ENCODE results near the gene CFAP92.

The CFAP92 gene

DNA sequence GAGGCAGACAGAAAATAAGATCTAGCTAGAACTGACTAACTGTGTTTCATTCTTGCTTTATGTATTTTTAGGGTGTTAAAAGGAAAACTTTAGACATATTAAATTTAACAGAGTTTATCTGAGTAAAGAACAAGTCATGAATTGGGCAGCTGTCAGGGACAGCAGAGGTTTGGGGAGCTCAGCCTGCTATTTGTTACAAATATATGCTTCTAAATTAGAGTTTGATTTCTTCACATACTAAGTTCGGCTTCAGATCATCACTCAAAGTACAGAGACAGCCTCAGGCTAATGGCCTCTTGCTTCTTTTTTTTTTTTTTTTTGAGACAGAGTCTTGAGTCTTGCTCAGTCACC, 29.1 kb upstream of the CFAP92 start:
- no peaks in the 10 kb centered on the region for H3K4me1 ChIP-seq (ENCODE audit: insufficient read depth, low read length)
- no peaks in the 10 kb centered on the region for H3K9me3 ChIP-seq (ENCODE audit: insufficient read depth, low read depth, low read length)
- no peak overlapping the region for H3K4me3 ChIP-seq (ENCODE audit: low read length)
- no peak overlapping the region for H3K27ac ChIP-seq (ENCODE audit: low read length)
- H3K9ac ChIP-seq (ENCODE audit: low read depth, low read length) = no peak overlapping the region
- H3K27me3 ChIP-seq (ENCODE audit: insufficient read depth, low read length) = peaks cover 34% of the 10 kb centered on the region
- no peaks in the 10 kb centered on the region for H3K36me3 ChIP-seq (ENCODE audit: insufficient read depth, low read depth, low read length)

DNA sequence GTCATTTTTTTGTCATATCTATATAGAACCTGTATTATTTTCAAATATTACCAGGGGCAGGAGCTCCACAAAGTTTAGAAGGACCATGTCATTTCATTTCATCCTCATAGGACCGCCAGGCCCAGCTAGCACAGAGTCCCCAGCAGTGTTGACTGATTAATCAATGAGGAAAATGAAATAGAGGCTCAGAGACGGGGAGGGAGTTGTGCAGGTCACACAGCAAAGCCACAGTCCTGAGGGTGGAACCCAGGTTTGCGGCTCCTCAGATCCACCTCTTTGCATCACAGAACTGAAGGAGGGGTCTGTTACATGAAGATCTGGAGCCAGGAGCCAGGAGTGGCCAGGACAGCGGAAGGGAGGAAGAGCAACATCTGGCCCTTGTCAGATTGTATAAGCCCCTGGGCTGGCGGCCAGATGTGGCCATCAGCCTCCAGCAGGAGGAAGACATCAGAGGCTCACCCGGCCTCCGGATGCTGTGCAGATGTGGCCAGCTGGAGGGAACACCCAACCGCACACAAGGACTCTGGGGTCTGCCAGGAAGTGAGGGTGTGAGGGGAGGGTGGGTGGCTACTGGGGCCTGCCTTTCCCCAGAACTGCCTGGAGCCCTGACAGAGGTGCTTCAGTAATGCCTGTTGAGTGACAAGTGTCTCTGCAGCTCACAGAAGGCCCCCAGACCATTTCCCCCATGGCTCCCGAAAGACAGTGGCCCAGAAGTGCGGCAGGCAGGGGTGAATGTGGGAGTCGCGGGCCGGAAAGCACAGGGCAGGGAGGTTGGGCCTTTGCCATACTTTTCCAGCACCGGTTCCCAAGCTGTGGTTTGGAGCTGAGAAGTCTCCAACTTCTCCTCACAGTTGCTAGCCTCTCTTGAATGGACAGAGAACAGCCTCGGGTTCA, 28.5 kb upstream of the CFAP92 start:
- Histone ChIP-seq H3K4me1 (ENCODE audit: insufficient read depth, low read length) (no peaks in the 10 kb centered on the region), H3K36me3 (ENCODE audit: insufficient read depth, low read depth, low read length) (no peaks in the 10 kb centered on the region), H3K9me3 (ENCODE audit: insufficient read depth, low read depth, low read length) (no peaks in the 10 kb centered on the region), H3K27ac (ENCODE audit: low read length) (no peak overlapping the region), H3K9ac (ENCODE audit: low read depth, low read length) (no peak overlapping the region), H3K4me3 (ENCODE audit: low read length) (no peak overlapping the region), H3K27me3 (ENCODE audit: insufficient read depth, low read length) (peaks cover 34% of the 10 kb centered on the region)

DNA sequence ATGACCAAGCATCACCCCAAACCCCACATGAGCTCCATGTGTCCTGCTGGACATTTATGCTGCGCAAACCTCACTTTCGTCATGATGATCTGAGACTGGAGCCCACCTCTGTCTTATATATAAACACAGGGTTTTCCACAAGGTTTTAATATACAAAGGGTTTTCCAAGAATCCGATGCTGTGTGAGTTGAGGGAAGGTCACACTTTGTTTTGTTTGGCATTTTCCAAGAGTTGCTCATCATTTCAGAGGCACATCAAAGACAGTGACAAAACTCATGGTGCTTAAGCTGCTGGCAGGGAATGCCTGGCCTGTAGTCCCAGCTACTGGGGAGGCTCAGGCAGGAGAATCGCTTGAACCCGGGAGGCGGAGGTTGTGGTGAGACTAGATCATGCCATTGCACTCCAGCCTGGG, 27.3 kb upstream of the CFAP92 start:
- no peaks in the 10 kb centered on the region for H3K36me3 ChIP-seq (ENCODE audit: insufficient read depth, low read depth, low read length)
- H3K27me3 ChIP-seq (ENCODE audit: insufficient read depth, low read length) = peaks cover 25% of the 10 kb centered on the region
- H3K27ac ChIP-seq (ENCODE audit: low read length) = no peak overlapping the region
- no peaks in the 10 kb centered on the region for H3K9me3 ChIP-seq (ENCODE audit: insufficient read depth, low read depth, low read length)
- H3K4me1 ChIP-seq (ENCODE audit: insufficient read depth, low read length) = no peaks in the 10 kb centered on the region
- no peak overlapping the region for H3K4me3 ChIP-seq (ENCODE audit: low read length)
- no peak overlapping the region for H3K9ac ChIP-seq (ENCODE audit: low read depth, low read length)

DNA sequence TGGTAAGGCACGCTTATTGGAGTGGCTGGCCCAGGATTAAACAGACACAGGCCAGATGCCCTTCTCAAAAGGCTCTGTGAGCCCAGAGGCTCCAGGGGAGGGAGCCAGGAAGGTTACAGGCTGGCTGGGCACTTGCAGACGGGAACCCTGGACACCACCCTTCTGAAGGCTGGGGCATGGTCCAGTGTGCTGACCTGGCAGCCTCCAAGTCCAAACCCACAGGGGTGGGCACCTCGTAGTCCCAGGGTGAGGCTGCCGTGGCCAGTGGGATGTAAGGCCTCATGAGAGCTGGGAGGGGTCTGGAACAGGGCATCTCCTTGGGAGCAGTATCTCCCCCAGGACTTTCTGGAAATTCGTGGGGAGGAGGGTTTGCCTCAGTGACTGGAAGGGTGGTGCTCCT, 26.8 kb upstream of the CFAP92 start:
- Histone ChIP-seq H3K36me3 (ENCODE audit: insufficient read depth, low read depth, low read length) (no peaks in the 10 kb centered on the region), H3K27me3 (ENCODE audit: insufficient read depth, low read length) (peaks cover 21% of the 10 kb centered on the region), H3K4me3 (ENCODE audit: low read length) (no peak overlapping the region), H3K9ac (ENCODE audit: low read depth, low read length) (no peak overlapping the region), H3K9me3 (ENCODE audit: insufficient read depth, low read depth, low read length) (no peaks in the 10 kb centered on the region), H3K27ac (ENCODE audit: low read length) (no peak overlapping the region), H3K4me1 (ENCODE audit: insufficient read depth, low read length) (no peaks in the 10 kb centered on the region)

GRCh38 chr3:129019266-129019665, 25.4 kb upstream of the CFAP92 start:
- peaks cover 9% of the 10 kb centered on the region; the same call in 1 of the 2 replicates for H3K27me3 ChIP-seq (ENCODE audit: insufficient read depth, low read length)
- no peak overlapping the region for H3K27ac ChIP-seq (ENCODE audit: low read length)
- no peaks in the 10 kb centered on the region for H3K36me3 ChIP-seq (ENCODE audit: insufficient read depth, low read depth, low read length)
- no peak overlapping the region for H3K9ac ChIP-seq (ENCODE audit: low read depth, low read length)
- H3K4me1 ChIP-seq (ENCODE audit: insufficient read depth, low read length) = no peaks in the 10 kb centered on the region
- H3K9me3 ChIP-seq (ENCODE audit: insufficient read depth, low read depth, low read length) = no peaks in the 10 kb centered on the region
- H3K4me3 ChIP-seq (ENCODE audit: low read length) = no peak overlapping the region

DNA sequence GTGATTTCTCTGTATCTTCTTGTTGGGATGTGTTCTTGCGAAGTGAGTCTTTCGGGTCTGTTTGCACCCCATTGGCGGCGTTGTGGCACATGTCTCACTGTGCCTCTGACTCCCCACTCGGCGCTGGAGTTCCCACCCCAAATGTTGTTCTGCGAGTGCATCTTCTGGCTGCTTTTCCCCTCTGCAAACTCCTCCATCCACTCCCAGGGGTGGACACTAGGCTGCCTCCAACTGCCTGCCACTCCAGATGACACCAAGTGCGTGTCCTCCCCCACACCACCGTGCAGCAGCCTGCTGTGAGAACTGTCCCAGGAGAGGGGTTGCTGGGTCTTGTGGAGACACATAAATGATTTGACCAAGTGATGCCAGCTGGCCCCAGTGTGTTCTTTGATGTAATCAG, 24.9 kb upstream of the CFAP92 start:
- H3K36me3 ChIP-seq (ENCODE audit: insufficient read depth, low read depth, low read length) = no peaks in the 10 kb centered on the region
- H3K4me3 ChIP-seq (ENCODE audit: low read length) = no peak overlapping the region
- H3K9me3 ChIP-seq (ENCODE audit: insufficient read depth, low read depth, low read length) = no peaks in the 10 kb centered on the region
- no peak overlapping the region for H3K27ac ChIP-seq (ENCODE audit: low read length)
- no peak overlapping the region for H3K9ac ChIP-seq (ENCODE audit: low read depth, low read length)
- no peaks in the 10 kb centered on the region for H3K4me1 ChIP-seq (ENCODE audit: insufficient read depth, low read length)
- H3K27me3 ChIP-seq (ENCODE audit: insufficient read depth, low read length) = peaks cover 9% of the 10 kb centered on the region; the same call in 1 of the 2 replicates

GRCh38 chr3:129018271-129018670, 24.4 kb upstream of the CFAP92 start:
- Histone ChIP-seq H3K4me1 (ENCODE audit: insufficient read depth, low read length) (no peaks in the 10 kb centered on the region), H3K36me3 (ENCODE audit: insufficient read depth, low read depth, low read length) (no peaks in the 10 kb centered on the region), H3K9me3 (ENCODE audit: insufficient read depth, low read depth, low read length) (no peaks in the 10 kb centered on the region), H3K27ac (ENCODE audit: low read length) (no peak overlapping the region), H3K9ac (ENCODE audit: low read depth, low read length) (no peak overlapping the region), H3K4me3 (ENCODE audit: low read length) (no peak overlapping the region), H3K27me3 (ENCODE audit: insufficient read depth, low read length) (peaks cover 9% of the 10 kb centered on the region; the same call in 1 of the 2 replicates)

DNA sequence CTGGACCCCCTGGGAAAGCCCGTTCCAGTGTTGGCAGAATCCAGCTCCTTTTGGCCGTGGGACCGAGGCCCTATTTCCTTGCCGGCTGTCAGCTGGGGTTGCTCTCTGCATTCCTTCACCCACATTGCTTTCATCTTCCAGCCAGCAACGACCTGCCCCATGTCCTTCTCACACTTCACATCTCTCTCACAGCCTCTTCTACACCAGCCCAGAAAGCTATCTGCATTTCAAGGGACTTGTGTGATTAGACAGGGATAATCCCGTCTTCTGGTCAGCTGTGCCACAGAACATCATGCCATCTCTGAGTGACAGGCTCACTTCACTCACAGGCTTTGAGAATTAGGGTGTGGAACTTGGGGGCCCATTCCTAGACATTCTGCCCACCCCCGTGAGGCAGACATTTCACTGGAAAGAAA, 23.6 kb upstream of the CFAP92 start:
- H3K27me3 ChIP-seq (ENCODE audit: insufficient read depth, low read length) = peaks cover 9% of the 10 kb centered on the region; the same call in 1 of the 2 replicates
- H3K27ac ChIP-seq (ENCODE audit: low read length) = no peak overlapping the region
- H3K9me3 ChIP-seq (ENCODE audit: insufficient read depth, low read depth, low read length) = no peaks in the 10 kb centered on the region
- no peaks in the 10 kb centered on the region for H3K4me1 ChIP-seq (ENCODE audit: insufficient read depth, low read length)
- no peak overlapping the region for H3K9ac ChIP-seq (ENCODE audit: low read depth, low read length)
- no peak overlapping the region for H3K4me3 ChIP-seq (ENCODE audit: low read length)
- no peaks in the 10 kb centered on the region for H3K36me3 ChIP-seq (ENCODE audit: insufficient read depth, low read depth, low read length)

GRCh38 chr3:129016720-129017483, 23.0 kb upstream of the CFAP92 start:
- H3K27me3 ChIP-seq (ENCODE audit: insufficient read depth, low read length) = peaks cover 9% of the 10 kb centered on the region; the same call in 1 of the 2 replicates
- H3K27ac ChIP-seq (ENCODE audit: low read length) = no peak overlapping the region
- no peak overlapping the region for H3K9ac ChIP-seq (ENCODE audit: low read depth, low read length)
- no peaks in the 10 kb centered on the region for H3K4me1 ChIP-seq (ENCODE audit: insufficient read depth, low read length)
- H3K36me3 ChIP-seq (ENCODE audit: insufficient read depth, low read depth, low read length) = no peaks in the 10 kb centered on the region
- H3K4me3 ChIP-seq (ENCODE audit: low read length) = no peak overlapping the region
- no peaks in the 10 kb centered on the region for H3K9me3 ChIP-seq (ENCODE audit: insufficient read depth, low read depth, low read length)

DNA sequence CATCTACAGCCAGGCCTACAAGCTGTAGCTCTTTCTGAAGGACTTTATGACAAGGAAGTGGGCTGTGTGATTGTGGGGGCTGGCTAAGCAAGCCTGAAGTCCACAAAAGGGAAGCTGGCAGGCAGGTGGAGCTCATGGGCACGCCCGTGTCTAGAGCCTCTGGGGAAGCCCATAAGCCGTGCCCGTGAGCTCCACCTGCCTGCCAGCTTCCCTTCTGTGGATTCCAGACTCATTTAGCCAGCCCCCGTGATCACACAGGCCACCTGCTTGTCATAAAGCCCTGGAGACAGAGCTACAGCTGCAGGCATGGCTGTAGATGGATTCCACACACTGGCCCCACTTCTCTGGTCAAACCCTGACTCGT, 22.5 kb upstream of the CFAP92 start:
- Histone ChIP-seq H3K36me3 (ENCODE audit: insufficient read depth, low read depth, low read length) (no peaks in the 10 kb centered on the region), H3K4me3 (ENCODE audit: low read length) (no peak overlapping the region), H3K9ac (ENCODE audit: low read depth, low read length) (no peak overlapping the region), H3K27me3 (ENCODE audit: insufficient read depth, low read length) (peaks cover 9% of the 10 kb centered on the region; the same call in 1 of the 2 replicates), H3K4me1 (ENCODE audit: insufficient read depth, low read length) (no peaks in the 10 kb centered on the region), H3K9me3 (ENCODE audit: insufficient read depth, low read depth, low read length) (no peaks in the 10 kb centered on the region), H3K27ac (ENCODE audit: low read length) (no peak overlapping the region)

DNA sequence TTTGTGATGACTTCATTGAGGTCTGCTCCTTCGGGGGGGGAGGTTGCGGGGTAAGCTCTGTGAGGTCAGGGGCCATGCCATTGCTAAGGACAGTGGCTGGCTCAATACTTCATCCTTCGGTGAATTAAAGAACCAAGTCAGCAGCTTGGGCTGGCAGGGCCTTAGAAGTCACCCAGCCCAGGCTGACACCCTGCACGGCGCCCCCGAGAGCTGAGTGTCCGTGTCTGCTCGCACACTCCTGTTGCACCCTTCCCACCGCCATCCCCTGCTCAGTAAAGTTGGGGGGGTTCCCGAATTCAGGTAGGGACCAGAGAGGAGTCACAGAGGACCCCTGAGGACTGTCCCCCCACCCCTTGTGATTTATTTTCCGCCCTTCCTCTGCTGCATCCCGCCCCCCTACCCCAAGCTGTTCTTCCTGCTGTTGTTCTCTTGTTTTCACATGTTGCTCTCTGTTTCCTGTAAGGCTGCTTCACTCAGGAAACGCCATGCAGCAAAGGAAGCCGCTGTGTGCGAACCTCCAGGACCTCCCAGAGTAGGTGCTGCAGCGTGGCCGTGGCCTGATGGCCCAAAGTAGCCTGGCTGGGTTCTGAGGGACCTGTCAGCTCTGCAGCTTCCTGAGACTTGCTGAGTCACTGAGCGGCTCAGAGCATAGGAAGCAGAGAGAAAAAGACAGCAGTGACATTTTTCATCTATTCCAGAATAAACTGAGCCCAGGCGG, 21.7 kb upstream of the CFAP92 start:
- H3K27ac ChIP-seq (ENCODE audit: low read length) = no peak overlapping the region
- H3K9ac ChIP-seq (ENCODE audit: low read depth, low read length) = no peak overlapping the region
- H3K27me3 ChIP-seq (ENCODE audit: insufficient read depth, low read length) = peaks cover 9% of the 10 kb centered on the region; the same call in 1 of the 2 replicates
- H3K36me3 ChIP-seq (ENCODE audit: insufficient read depth, low read depth, low read length) = no peaks in the 10 kb centered on the region
- no peaks in the 10 kb centered on the region for H3K9me3 ChIP-seq (ENCODE audit: insufficient read depth, low read depth, low read length)
- H3K4me1 ChIP-seq (ENCODE audit: insufficient read depth, low read length) = no peaks in the 10 kb centered on the region
- no peak overlapping the region for H3K4me3 ChIP-seq (ENCODE audit: low read length)
